Neuronal stem cell (in vitro differentiated cells): Measurements from ENCODE around the gene TNIP2.

Experiments used
- DNase-seq: peaks from one replicate; pipeline ENCODE4 v3.0.0-alpha.2; 2013; ENCODE audit warnings: low spot score
- H2AFZ ChIP-seq: one replicate; pipeline ENCODE4 v1.6.1; 2013; ENCODE audit warnings: mild to moderate bottlenecking, low read length, inconsistent platforms
- H2AK5ac ChIP-seq: 2 replicates; pipeline ENCODE4 v1.6.1; 2013; ENCODE audit warnings: low read depth, mild to moderate bottlenecking, inconsistent platforms, low read length, moderate library complexity, mixed read lengths
- H2BK120ac ChIP-seq: 2 replicates; pipeline ENCODE4 v1.6.1; 2013; ENCODE audit warnings: low read depth, mild to moderate bottlenecking, inconsistent platforms, low read length, moderate library complexity, mixed read lengths
- H2BK12ac ChIP-seq: one replicate; pipeline ENCODE4 v1.6.1; 2013; ENCODE audit warnings: low read length, inconsistent platforms
- H2BK15ac ChIP-seq: 2 replicates; pipeline ENCODE4 v1.6.1; 2013; ENCODE audit warnings: mild to moderate bottlenecking, low read length, inconsistent platforms, mixed read lengths
- H2BK5ac ChIP-seq: one replicate; pipeline ENCODE4 v1.6.1; 2013; ENCODE audit warnings: inconsistent platforms, mild to moderate bottlenecking, low read length, moderate library complexity
- H3K14ac ChIP-seq: one replicate; pipeline ENCODE4 v1.6.1; 2013; ENCODE audit warnings: low read length, inconsistent platforms
- H3K18ac ChIP-seq: 2 replicates; pipeline ENCODE4 v1.6.1; 2013; ENCODE audit warnings: low read length, inconsistent platforms
- H3K23ac ChIP-seq: 2 replicates; pipeline ENCODE4 v1.6.1; 2013; ENCODE audit warnings: low read depth, mild to moderate bottlenecking, mixed read lengths, low read length, inconsistent platforms; ENCODE audit not compliant: poor library complexity
- H3K27ac ChIP-seq: replicated peaks from 3 replicates; pipeline ENCODE4 v1.5.1; 2013; ENCODE audit warnings: low read length, inconsistent platforms
- H3K27me3 ChIP-seq, 3 experiments: 2 replicates each; pipeline ENCODE4 v1.6.1; 2013; ENCODE audit warnings: low read length in 3 of 3, mild to moderate bottlenecking in 2 of 3, inconsistent platforms in 1 of 3, low read depth in 1 of 3, mixed read lengths in 1 of 3, moderate library complexity in 1 of 3; ENCODE audit not compliant: control insufficient read depth in 3 of 3, insufficient read depth in 3 of 3
- H3K36me3 ChIP-seq, 2 donors: replicated peaks in 1 of 2; 2 replicates each; pipeline ENCODE4 v1.6.1; 2013; ENCODE audit warnings: low read length in 2 of 2; ENCODE audit not compliant: control insufficient read depth in 2 of 2, insufficient read depth in 2 of 2
- H3K4ac ChIP-seq: 2 replicates; pipeline ENCODE4 v1.6.1; 2013; ENCODE audit warnings: inconsistent platforms, mild to moderate bottlenecking, low read length, moderate library complexity
- H3K4me1 ChIP-seq, 2 donors: 1 replicate in 1 of 2; 2 replicates in 1 of 2; pipeline ENCODE4 v1.6.1; 2013; ENCODE audit warnings: low read length in 2 of 2, low read depth in 1 of 2; ENCODE audit not compliant: control insufficient read depth in 2 of 2, insufficient read depth in 1 of 2
- H3K4me2 ChIP-seq: one replicate; pipeline ENCODE4 v1.6.1; 2013; ENCODE audit warnings: mild to moderate bottlenecking, low read length, inconsistent platforms; ENCODE audit not compliant: insufficient read depth, poor library complexity, severe bottlenecking
- H3K4me3 ChIP-seq, 2 donors: 2 replicates each; pipeline ENCODE4 v1.5.1; 2013; ENCODE audit warnings: low read length in 2 of 2, mild to moderate bottlenecking in 2 of 2, inconsistent platforms in 1 of 2, moderate library complexity in 1 of 2
- H3K79me1 ChIP-seq: one replicate; pipeline ENCODE4 v1.6.1; 2013; ENCODE audit warnings: low read depth, mild to moderate bottlenecking, inconsistent platforms, low read length, moderate library complexity
- H3K9ac ChIP-seq: one replicate; pipeline ENCODE4 v1.6.1; 2013; ENCODE audit warnings: mild to moderate bottlenecking, low read depth, low read length, inconsistent platforms; ENCODE audit not compliant: poor library complexity
- H3K9me3 ChIP-seq, 2 donors: replicated peaks in 1 of 2; 2 replicates each; pipeline versions ENCODE3 to v1.6.1; 2013; ENCODE audit warnings: low read length in 2 of 2, mild to moderate bottlenecking in 2 of 2, inconsistent platforms in 1 of 2, low read depth in 1 of 2, mixed read lengths in 1 of 2, moderate library complexity in 1 of 2; ENCODE audit not compliant: control insufficient read depth in 2 of 2, insufficient read depth in 1 of 2
- H4K8ac ChIP-seq: one replicate; pipeline ENCODE4 v1.6.1; 2013; ENCODE audit warnings: low read depth, mild to moderate bottlenecking, inconsistent platforms, low read length, moderate library complexity
- H4K91ac ChIP-seq: one replicate; pipeline ENCODE4 v1.6.1; 2013; ENCODE audit warnings: low read length, low read depth, mild to moderate bottlenecking, inconsistent platforms; ENCODE audit not compliant: poor library complexity
- WGBS, 2 donors: extraction: QIAGEN DNeasy Blood & Tissue Kit; methylation state at CpG; one replicate each; pipeline ENCODE4 v1.1.7; 2013; ENCODE audit warnings: missing lambda C conversion rate in 2 of 2, mixed read lengths in 1 of 2; ENCODE audit not compliant: insufficient read length in 2 of 2, insufficient replicate concordance in 1 of 2; ENCODE audit errors: extremely low coverage in 2 of 2; 5-methylcytosine and 5-hydroxymethylcytosine counted together

Gene TNIP2

GRCh38 chr4:2803624-2804448 is 47.7 kb upstream of the TNIP2 start:
- Histone ChIP-seq H3K36me3 (no peaks in the 10 kb centered on the region), H4K8ac (no peak overlapping the region), H3K4me2 (no peak overlapping the region), H2BK5ac (peak overlapping the region; percentile 44), H3K27me3 (no peaks in the 10 kb centered on the region), H2BK120ac (no peak overlapping the region), H2BK15ac (no peak overlapping the region), H3K18ac (no peak overlapping the region), H3K14ac (peak overlapping the region; percentile 6), H3K4ac (no peak overlapping the region), H3K23ac (peak overlapping the region; percentile 34), H3K4me1 (peaks cover 18 to 37% of the 10 kb centered on the region in 2 donors), H3K9ac (peak overlapping the region; percentile 12), H2BK12ac (peak overlapping the region; percentile 1), H3K4me3 (no peak overlapping the region), H4K91ac (no peak overlapping the region), H3K9me3 (peaks cover 0 to 2% of the 10 kb centered on the region in 2 donors), H2AFZ (no peak overlapping the region), H2AK5ac (peak overlapping the region; percentile 95), H3K79me1 (no peaks in the 10 kb centered on the region), H3K27ac (no peak overlapping the region)
- DNase-seq = no peak
- WGBS, 2 donors = no CpG with 5 or more reads among the region's 20 CpGs

- peaks cover 18 to 40% of the 10 kb centered on the region in 2 donors for H3K4me1 ChIP-seq
Measured at GRCh38 chr4:2802618-2803531, 46.7 kb upstream of the TNIP2 start.

GRCh38 chr4:2800691-2801596 is 44.8 kb upstream of the TNIP2 start:
- no CpG with 5 or more reads among the region's 29 CpGs for whole genome bisulfite sequencing, 2 donors
- H3K23ac ChIP-seq = peak overlapping the region; percentile 60
- peak overlapping the region; percentile 11 for H2BK15ac ChIP-seq
- peak overlapping the region; percentile 26 to 46 for H3K4me3 ChIP-seq
- H4K91ac ChIP-seq = peak overlapping the region; percentile 19
- H2BK5ac ChIP-seq = peak overlapping the region; percentile 87
- H2BK12ac ChIP-seq = no peak overlapping the region
- H3K4me2 ChIP-seq = peak overlapping the region; percentile 21
- H3K9me3 ChIP-seq = peaks cover 0 to 2% of the 10 kb centered on the region in 2 donors
- H2AK5ac ChIP-seq = peak overlapping the region; percentile 79
- H3K4me1 ChIP-seq = peaks cover 16 to 31% of the 10 kb centered on the region in 2 donors
- peak overlapping the region; percentile 86 for H3K9ac ChIP-seq
- no peak overlapping the region for H2BK120ac ChIP-seq
- no peak overlapping the region for H3K4ac ChIP-seq
- peak; percentile 57 for DNase-seq
- H3K79me1 ChIP-seq = no peaks in the 10 kb centered on the region
- no peak overlapping the region for H3K14ac ChIP-seq
- H3K27ac ChIP-seq = peak overlapping the region; percentile 57
- no peaks in the 10 kb centered on the region for H3K27me3 ChIP-seq
- no peak overlapping the region for H4K8ac ChIP-seq
- H3K36me3 ChIP-seq = no peaks in the 10 kb centered on the region
- H2AFZ ChIP-seq = peak overlapping the region; percentile 89
- H3K18ac ChIP-seq = peak overlapping the region; percentile 97

More at GRCh38 chr4:2802618-2803531, 46.7 kb upstream of the TNIP2 start:
- Histone ChIP-seq H3K4ac (no peak overlapping the region), H3K79me1 (no peaks in the 10 kb centered on the region), H2AK5ac (peak overlapping the region; percentile 94), H2BK5ac (peak overlapping the region; percentile 15), H3K23ac (peak overlapping the region; percentile 29), H3K27me3 (no peaks in the 10 kb centered on the region), H3K36me3 (no peaks in the 10 kb centered on the region), H3K9ac (no peak overlapping the region), H2BK12ac (no peak overlapping the region), H3K4me3 (no peak overlapping the region), H3K4me2 (no peak overlapping the region), H3K14ac (peak overlapping the region; percentile 40), H3K27ac (no peak overlapping the region), H3K9me3 (peaks cover 0 to 2% of the 10 kb centered on the region in 2 donors), H2BK15ac (no peak overlapping the region), H3K18ac (peak overlapping the region; percentile 35), H2AFZ (no peak overlapping the region), H4K91ac (no peak overlapping the region), H2BK120ac (no peak overlapping the region), H4K8ac (no peak overlapping the region)
- WGBS, 2 donors = no CpG with 5 or more reads among the region's 27 CpGs
- DNase-seq = no peak
